Muscle of arm (tissue), 12 donors: ENCODE data around the gene TMEM50B. TPM values are rescaled to one million over a fixed set of nuclear protein-coding genes. Genes with fewer than 3 reads are reported as not detected.

ENCODE experiments used
- DNase-seq: peaks from one replicate; pipeline ENCODE4 v3.0.0-alpha.2; 2013
- polyA plus RNA-seq, 12 donors: library from polyadenylated mRNA; unstranded; fragments of 120-200 nt; gene quantifications; one replicate each; pipeline ENCODE4 v1.2.1, GENCODE V29; 2013; ENCODE audit not compliant: insufficient read length in 12 of 12

The TMEM50B gene
- polyA plus RNA-seq, 12 donors, result 20.0 to 49.1 (median 25.4) TPM; not detected in 1

DNA sequence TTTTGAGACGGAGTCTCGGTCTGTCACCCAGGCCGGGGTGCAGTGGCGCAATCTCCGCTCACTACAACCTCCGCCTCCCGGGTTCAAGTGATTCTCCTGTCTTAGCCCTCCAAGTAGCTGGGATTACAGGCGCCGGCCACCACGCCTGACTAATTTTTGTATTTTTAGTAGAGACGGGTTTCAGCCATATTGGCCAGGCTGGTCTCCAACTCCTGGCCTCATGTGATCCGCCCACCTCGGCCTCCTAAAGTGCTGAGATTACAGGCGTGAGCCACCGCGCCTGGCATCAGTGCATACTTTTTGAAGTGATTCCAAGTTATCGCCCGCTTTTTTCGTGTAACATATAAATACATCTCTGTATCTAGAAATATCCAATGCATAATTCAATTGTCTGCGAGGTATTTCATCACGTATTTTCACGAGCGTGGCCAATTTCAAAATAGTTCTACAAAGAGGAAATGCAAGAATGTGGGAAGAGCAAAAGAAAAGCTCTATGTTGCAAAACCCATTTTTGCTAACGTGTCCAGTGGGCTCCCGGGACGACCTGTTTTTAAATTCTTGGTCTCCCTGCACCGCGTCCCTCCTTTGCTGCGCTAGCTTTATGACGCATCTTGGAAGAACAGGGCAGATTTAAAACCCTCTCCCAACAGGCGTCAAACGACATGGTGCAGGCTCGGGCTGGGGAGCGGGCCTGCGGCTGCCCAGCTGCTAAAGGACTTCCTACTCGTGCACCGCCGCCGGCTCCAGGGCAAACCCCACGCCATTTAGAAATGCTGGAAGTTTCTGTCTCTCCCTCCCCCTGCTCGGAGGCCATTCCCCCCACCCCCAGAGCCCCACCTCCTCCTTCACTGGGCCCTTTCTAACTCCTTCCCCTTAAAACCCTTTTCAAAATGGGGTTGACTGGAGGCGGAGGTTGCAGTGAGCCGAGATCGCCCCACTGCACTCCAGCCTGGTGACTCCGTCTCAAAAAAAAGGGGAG is 77.5 kb downstream of the TMEM50B start:
- no peak for DNase-seq

DNA sequence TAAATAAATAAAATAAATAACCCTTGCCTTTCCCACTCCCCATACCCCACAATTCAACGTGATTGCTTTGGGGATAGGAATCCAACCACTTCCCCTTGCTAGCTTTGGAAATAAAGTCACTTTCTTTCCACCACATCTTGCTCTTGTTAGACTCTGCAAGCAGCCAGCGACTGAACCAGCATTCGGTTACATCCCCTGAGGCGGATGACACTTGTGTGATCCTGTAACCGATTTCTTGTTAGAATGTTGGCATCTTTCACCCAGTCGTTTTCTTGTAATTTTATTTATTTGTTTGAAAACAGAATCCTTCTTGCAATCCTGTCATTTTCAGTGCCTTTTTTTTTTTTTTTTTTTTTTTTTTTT is 78.2 kb downstream of the TMEM50B start:
- no peak for DNase-seq

Other genes with a start within 250 kb of the TMEM50B start
- 10 to 100 TPM in 11 of 12 donors, not detected in 1; 13.8 to 29.1 (median 21.0) TPM for gene IL10RB, start 213.6 kb downstream of the TMEM50B start, polyA plus RNA-seq
- 10 to 100 TPM in 11 of 12 donors, not detected in 1; 15.3 to 29.6 (median 25.7) TPM for gene IFNAR1, start 155.0 kb downstream of the TMEM50B start, polyA plus RNA-seq
- 10 to 100 TPM in 11 of 12 donors, not detected in 1; 49.3 to 90.4 (median 54.2) TPM for gene IFNGR2, start 76.6 kb downstream of the TMEM50B start, polyA plus RNA-seq
- gene DNAJC28, start 11.7 kb upstream of the TMEM50B start, polyA plus RNA-seq, result 1 to 10 TPM in 10 of 12 donors, not detected in 2; 2.3 to 4.4 (median 3.3) TPM
- gene GART, start 62.1 kb upstream of the TMEM50B start, polyA plus RNA-seq, result 100 to 1,000 TPM in 1 of 12 donors, 10 to 100 TPM in 10, not detected in 1; 42.7 to 129 (median 57.8) TPM
- gene SON, start 63.1 kb upstream of the TMEM50B start, polyA plus RNA-seq, result 100 to 1,000 TPM in 11 of 12 donors, 10 to 100 TPM in 1; 87.6 to 316 (median 231) TPM
- 10 to 100 TPM in 11 of 12 donors, not detected in 1; 19.3 to 34.6 (median 22.9) TPM for gene DONSON, start 108.7 kb upstream of the TMEM50B start, polyA plus RNA-seq
- gene CRYZL1, start 161.8 kb upstream of the TMEM50B start, polyA plus RNA-seq, result 10 to 100 TPM in 11 of 12 donors, not detected in 1; 27.8 to 58.8 (median 39.4) TPM
- 10 to 100 TPM in 11 of 12 donors, not detected in 1; 29.8 to 65.1 (median 37.2) TPM for gene ITSN1, start 162.5 kb upstream of the TMEM50B start, polyA plus RNA-seq